Smooth muscle cell (in vitro differentiated cells): ENCODE results near the gene PTCH2. TPM values are rescaled to one million over a fixed set of nuclear protein-coding genes. Genes with fewer than 3 reads are reported as not detected.

Experiments
- DNase-seq: peaks from one replicate; lab custom pipeline; 2025; ENCODE audit not compliant: unreplicated experiment; lab: John Stamatoyannopoulos, UW
- H2AFZ ChIP-seq: fragments of 200-600 bp; sonication (generic); 2 replicates; pipeline ENCODE4 v1.6.0; 2016; ENCODE audit warnings: antibody characterized with exemption, low read depth, mild to moderate bottlenecking
- H3F3A ChIP-seq: fragments of 200-600 bp; sonication (generic); 2 replicates; pipeline ENCODE4 v1.6.0; 2017; ENCODE audit warnings: antibody characterized with exemption, low read depth
- H3K27ac ChIP-seq: fragments of 200-600 bp; sonication (generic); 2 replicates; pipeline ENCODE4 v1.5.1; 2016; ENCODE audit warnings: low read depth, mild to moderate bottlenecking
- H3K27me3 ChIP-seq: fragments of 200-600 bp; sonication (generic); 2 replicates; pipeline ENCODE4 v1.6.1; 2016; ENCODE audit warnings: low read depth, mild to moderate bottlenecking
- H3K36me3 ChIP-seq: fragments of 200-600 bp; sonication (generic); 2 replicates; pipeline ENCODE4 v1.5.1; 2016; ENCODE audit warnings: low read depth
- H3K4me1 ChIP-seq: fragments of 200-600 bp; sonication (generic); 2 replicates; pipeline ENCODE4 v1.5.1; 2016; ENCODE audit warnings: low read depth
- H3K4me2 ChIP-seq: fragments of 200-600 bp; sonication (generic); 2 replicates; pipeline ENCODE4 v1.6.0; 2016; ENCODE audit warnings: mild to moderate bottlenecking
- H3K4me3 ChIP-seq: fragments of 200-600 bp; sonication (generic); 2 replicates; pipeline ENCODE4 v1.5.1; 2016; ENCODE audit warnings: mild to moderate bottlenecking
- H3K79me2 ChIP-seq: fragments of 200-600 bp; sonication (generic); 2 replicates; pipeline ENCODE4 v1.6.0; 2016; ENCODE audit warnings: low read depth, mild to moderate bottlenecking
- H3K9ac ChIP-seq: fragments of 200-600 bp; sonication (generic); 2 replicates; pipeline ENCODE4 v1.6.0; 2016; ENCODE audit warnings: low read depth
- H3K9me3 ChIP-seq: fragments of 200-600 bp; sonication (generic); replicated peaks from 2 replicates; pipeline ENCODE4 v1.5.1; 2016; ENCODE audit warnings: low read depth
- H4K20me1 ChIP-seq: fragments of 200-600 bp; sonication (generic); 2 replicates; pipeline ENCODE4 v1.6.0; 2016; ENCODE audit warnings: low read depth
- CTCF ChIP-seq: fragments of 200-600 bp; sonication (generic); IDR thresholded peaks from 2 replicates; pipeline ENCODE4 v1.5.1; 2017; ENCODE audit warnings: borderline replicate concordance, mild to moderate bottlenecking, antibody characterized with exemption; ENCODE audit not compliant: insufficient read depth, poor library complexity, severe bottlenecking
- WGBS: methylation state at CpG from one replicate; pipeline ENCODE4 v1.1.7; 2016; ENCODE audit warnings: low lambda C conversion rate; 5-methylcytosine and 5-hydroxymethylcytosine counted together
- polyA plus RNA-seq: library from polyadenylated mRNA; unstranded; fragments of >200 nt; fragmentation: Nextera tagmentation; extraction: Ambion mirVana; gene quantifications from 2 replicates; pipeline ENCODE4 v1.2.1, GENCODE V29; 2016
- total RNA-seq: library from RNA; depleted of rRNA; stranded (reverse); fragments of >200 nt; gene quantifications from 2 replicates; pipeline ENCODE4 v1.2.3, GENCODE V29; 2014

Gene PTCH2
- total and polyA plus RNA-seq, 2 experiments from 2014 or later, result 0.43 TPM; not detected in 1

GRCh38 chr1:44831516-44831915 lies 11.5 kb downstream of the PTCH2 start:
- no peak overlapping the region for H3K9ac ChIP-seq

GRCh38 chr1:44830900-44831304 lies 12.2 kb downstream of the PTCH2 start:
- 94% methylated on average over 10 of the region's 10 CpGs for WGBS
- no peak for TF ChIP-seq CTCF

More at GRCh38 chr1:44831516-44831915, 11.5 kb downstream of the PTCH2 start:
- Histone ChIP-seq H3K9me3 (no peaks in the 10 kb centered on the region), H3K4me3 (no peak overlapping the region), H4K20me1 (no peaks in the 10 kb centered on the region), H3K36me3 (no peaks in the 10 kb centered on the region), H3K27ac (no peak overlapping the region), H3F3A (no peaks in the 10 kb centered on the region), H3K4me1 (no peaks in the 10 kb centered on the region), H3K27me3 (no peaks in the 10 kb centered on the region), H3K79me2 (no peaks in the 10 kb centered on the region), H2AFZ (no peak overlapping the region), H3K4me2 (no peak overlapping the region)
- DNase-seq, result no peak
- no peak for TF ChIP-seq CTCF
- 79% methylated on average over 9 of the region's 9 CpGs for WGBS

GRCh38 chr1:44829506-44830384 lies 13.3 kb downstream of the PTCH2 start:
- H3K27ac ChIP-seq, result no peak overlapping the region
- TF ChIP-seq CTCF, result no peak
- no peak overlapping the region for H2AFZ ChIP-seq
- no peaks in the 10 kb centered on the region for H3K27me3 ChIP-seq
- no peak overlapping the region for H3K9ac ChIP-seq
- no peaks in the 10 kb centered on the region for H3K9me3 ChIP-seq
- H4K20me1 ChIP-seq, result no peaks in the 10 kb centered on the region
- H3K4me2 ChIP-seq, result no peak overlapping the region
- 93% methylated on average over 12 of the region's 12 CpGs for WGBS
- no peaks in the 10 kb centered on the region for H3K79me2 ChIP-seq
- no peak for DNase-seq
- no peaks in the 10 kb centered on the region for H3K36me3 ChIP-seq
- H3K4me1 ChIP-seq, result no peaks in the 10 kb centered on the region
- no peaks in the 10 kb centered on the region for H3F3A ChIP-seq
- no peak overlapping the region for H3K4me3 ChIP-seq

More at GRCh38 chr1:44830900-44831304, 12.2 kb downstream of the PTCH2 start:
- no peak overlapping the region for H3K4me2 ChIP-seq
- H3K27me3 ChIP-seq, result no peaks in the 10 kb centered on the region
- no peak overlapping the region for H3K27ac ChIP-seq
- no peaks in the 10 kb centered on the region for H3K36me3 ChIP-seq
- H4K20me1 ChIP-seq, result no peaks in the 10 kb centered on the region
- H3F3A ChIP-seq, result no peaks in the 10 kb centered on the region
- H2AFZ ChIP-seq, result no peak overlapping the region
- no peak overlapping the region for H3K4me3 ChIP-seq
- no peaks in the 10 kb centered on the region for H3K9me3 ChIP-seq
- H3K4me1 ChIP-seq, result no peaks in the 10 kb centered on the region
- no peak for DNase-seq
- no peak overlapping the region for H3K9ac ChIP-seq
- H3K79me2 ChIP-seq, result no peaks in the 10 kb centered on the region
